Measurements from ENCODE around the gene EPHB4. TPM values are rescaled to one million over a fixed set of nuclear protein-coding genes. Genes with fewer than 3 reads are reported as not detected.

Gene EPHB4
- total RNA-seq, 2 donors from 2014 or later: 106 to 117 TPM

DNA sequence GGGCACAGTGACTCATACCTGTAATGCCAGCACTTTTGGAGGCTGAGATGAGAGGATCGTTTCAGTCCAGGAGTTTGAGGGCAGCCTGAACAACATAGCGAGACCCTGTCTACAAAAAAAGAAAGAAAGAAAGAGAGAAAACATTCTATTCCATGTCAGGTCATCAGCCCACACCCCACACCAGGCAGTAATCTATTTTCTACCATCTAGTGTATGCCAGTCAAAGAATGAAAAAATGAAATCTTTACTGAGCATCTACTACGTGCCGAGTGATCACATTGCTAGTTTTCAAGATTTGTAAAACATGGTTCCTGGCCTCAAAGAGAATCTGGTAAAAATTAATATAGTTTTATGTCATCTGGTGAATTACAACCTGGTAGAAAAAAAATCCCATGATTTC lies 3.1 kb upstream of the EPHB4 start:
- no peak overlapping the region for H3K27ac Mint-ChIP-seq
- H3K27ac ChIP-seq (ENCODE audit: low read depth, low read length): no peak overlapping the region
- no peaks in the 10 kb centered on the region for H3K36me3 ChIP-seq (ENCODE audit: control insufficient read depth, insufficient read depth, low read length)
- no peak overlapping the region for H3K4me3 ChIP-seq (ENCODE audit: low read length)
- TF ChIP-seq, protein P1, sequence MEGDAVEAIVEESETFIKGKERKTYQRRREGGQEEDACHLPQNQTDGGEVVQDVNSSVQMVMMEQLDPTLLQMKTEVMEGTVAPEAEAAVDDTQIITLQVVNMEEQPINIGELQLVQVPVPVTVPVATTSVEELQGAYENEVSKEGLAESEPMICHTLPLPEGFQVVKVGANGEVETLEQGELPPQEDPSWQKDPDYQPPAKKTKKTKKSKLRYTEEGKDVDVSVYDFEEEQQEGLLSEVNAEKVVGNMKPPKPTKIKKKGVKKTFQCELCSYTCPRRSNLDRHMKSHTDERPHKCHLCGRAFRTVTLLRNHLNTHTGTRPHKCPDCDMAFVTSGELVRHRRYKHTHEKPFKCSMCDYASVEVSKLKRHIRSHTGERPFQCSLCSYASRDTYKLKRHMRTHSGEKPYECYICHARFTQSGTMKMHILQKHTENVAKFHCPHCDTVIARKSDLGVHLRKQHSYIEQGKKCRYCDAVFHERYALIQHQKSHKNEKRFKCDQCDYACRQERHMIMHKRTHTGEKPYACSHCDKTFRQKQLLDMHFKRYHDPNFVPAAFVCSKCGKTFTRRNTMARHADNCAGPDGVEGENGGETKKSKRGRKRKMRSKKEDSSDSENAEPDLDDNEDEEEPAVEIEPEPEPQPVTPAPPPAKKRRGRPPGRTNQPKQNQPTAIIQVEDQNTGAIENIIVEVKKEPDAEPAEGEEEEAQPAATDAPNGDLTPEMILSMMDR (conservative IDR thresholded peaks at IDR 0.05): no peak
- H3K4me1 ChIP-seq (ENCODE audit: control insufficient read depth, insufficient read depth, low read length): no peaks in the 10 kb centered on the region
- no peak overlapping the region for H3K9ac ChIP-seq (ENCODE audit: extremely low read depth, low read length, poor library complexity, severe bottlenecking)
- no peak overlapping the region for H3K4me3 Mint-ChIP-seq
- no peak for DNase-seq
- peaks cover 6% of the 10 kb centered on the region for H3K36me3 Mint-ChIP-seq (ENCODE audit: low read depth)
- peaks cover 13% of the 10 kb centered on the region for H3K4me1 Mint-ChIP-seq
- no peaks in the 10 kb centered on the region for H3K9me3 ChIP-seq (ENCODE audit: control insufficient read depth, low read length)
- peaks cover 7% of the 10 kb centered on the region for H3K9me3 Mint-ChIP-seq
- no peaks in the 10 kb centered on the region for H3K27me3 ChIP-seq (ENCODE audit: control insufficient read depth, insufficient read depth, low read length, poor library complexity, severe bottlenecking)
- H3K27me3 Mint-ChIP-seq (ENCODE audit: insufficient read depth): no peaks in the 10 kb centered on the region
- WGBS, 2 experiments (ENCODE audit: insufficient coverage in 1 of 2, insufficient read length in 1 of 2): 93 to 94% methylated on average over 2 to 4 of the region's 4 CpGs

DNA sequence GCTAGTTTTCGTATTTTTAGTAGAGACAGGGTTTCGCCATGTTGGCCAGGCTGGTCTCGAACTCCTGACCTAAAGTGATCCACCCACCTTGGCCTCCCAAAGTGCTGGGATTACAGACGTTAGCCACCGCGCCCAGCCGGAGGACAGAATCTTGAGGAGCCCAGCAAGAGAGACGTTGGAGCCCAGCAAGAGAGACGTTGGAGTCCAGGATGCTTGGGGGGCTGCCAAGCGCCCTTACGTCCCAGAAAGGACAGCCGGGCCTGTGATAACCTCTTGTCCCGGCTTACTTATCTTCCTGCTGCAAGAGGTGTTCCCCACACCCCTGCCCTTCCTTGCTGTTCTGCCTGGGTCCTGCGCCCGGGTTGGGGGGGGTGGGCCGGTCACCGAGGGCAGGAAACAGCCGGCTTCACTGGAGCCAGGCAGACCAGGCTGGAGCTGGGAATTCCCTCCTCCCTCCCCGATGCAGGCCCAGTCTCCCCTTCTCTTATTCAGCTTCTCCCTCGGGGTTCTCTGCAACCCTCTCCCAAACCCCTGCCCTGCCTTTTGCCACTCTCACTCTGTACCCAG lies 1.9 kb upstream of the EPHB4 start:
- 79 to 87% methylated on average over 13 to 20 of the region's 20 CpGs for WGBS, 2 experiments (ENCODE audit: insufficient coverage in 1 of 2, insufficient read length in 1 of 2)
- H3K4me1 Mint-ChIP-seq: peaks cover 19% of the 10 kb centered on the region
- Histone ChIP-seq H3K9ac (ENCODE audit: extremely low read depth, low read length, poor library complexity, severe bottlenecking) (no peak overlapping the region), H3K27me3 (ENCODE audit: control insufficient read depth, insufficient read depth, low read length, poor library complexity, severe bottlenecking) (no peaks in the 10 kb centered on the region), H3K27ac (ENCODE audit: low read depth, low read length) (no peak overlapping the region), H3K4me1 (ENCODE audit: control insufficient read depth, insufficient read depth, low read length) (no peaks in the 10 kb centered on the region), H3K9me3 (ENCODE audit: control insufficient read depth, low read length) (no peaks in the 10 kb centered on the region), H3K36me3 (ENCODE audit: control insufficient read depth, insufficient read depth, low read length) (peaks cover 2% of the 10 kb centered on the region), H3K4me3 (ENCODE audit: low read length) (no peak overlapping the region)
- DNase-seq: peak; percentile 62
- TF ChIP-seq, protein P1 (conservative IDR thresholded peaks at IDR 0.05): no peak
- H3K27ac Mint-ChIP-seq: no peak overlapping the region
- H3K4me3 Mint-ChIP-seq: peak overlapping the region; percentile 93
- H3K36me3 Mint-ChIP-seq (ENCODE audit: low read depth): peaks cover 6% of the 10 kb centered on the region
- peaks cover 4% of the 10 kb centered on the region for H3K9me3 Mint-ChIP-seq
- H3K27me3 Mint-ChIP-seq (ENCODE audit: insufficient read depth): no peaks in the 10 kb centered on the region

DNA sequence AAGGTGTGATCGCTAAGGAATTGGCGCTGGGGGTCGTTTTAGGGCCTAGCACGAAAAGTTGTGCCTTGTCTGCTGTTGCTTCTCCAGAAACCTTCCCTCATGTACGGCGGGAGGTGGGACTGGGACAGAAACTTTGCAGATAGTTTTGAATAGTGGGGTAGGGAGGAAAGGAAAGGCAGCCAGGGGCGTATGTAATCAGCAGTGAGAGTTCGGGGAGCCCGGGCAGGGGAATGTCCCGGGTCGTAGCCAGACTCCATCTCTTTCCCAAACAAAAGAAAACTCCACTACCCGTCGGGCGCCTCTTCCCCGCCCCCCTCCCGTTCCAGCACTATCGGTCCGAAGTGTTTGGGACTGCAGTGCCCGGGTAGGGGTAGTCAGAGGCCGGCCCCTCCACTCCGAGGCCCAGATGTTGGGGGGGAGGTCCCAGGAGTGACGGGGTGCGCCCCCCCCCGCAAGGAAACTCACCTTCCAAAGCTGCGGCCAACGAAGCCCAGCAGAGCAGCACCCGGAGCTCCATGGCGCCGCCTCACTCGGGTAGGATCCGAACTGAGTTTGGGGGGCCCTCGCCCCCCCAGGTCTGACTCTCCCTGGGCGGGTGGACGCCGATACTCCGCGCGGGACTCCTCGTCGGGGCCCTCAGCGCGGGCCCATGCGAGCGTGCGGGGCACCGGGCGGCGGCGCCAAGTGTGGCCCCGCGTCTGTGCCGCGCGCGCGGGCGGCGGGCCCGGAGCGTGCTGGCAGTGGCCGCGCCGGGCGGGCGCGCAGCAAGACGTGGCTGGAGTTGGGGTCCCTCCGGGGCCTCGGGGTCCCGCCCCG lies 601 bp downstream of the EPHB4 start:
- Mint-ChIP-seq H3K9me3 (no peaks in the 10 kb centered on the region), H3K36me3 (ENCODE audit: low read depth) (peaks cover 23% of the 10 kb centered on the region), H3K4me1 (peaks cover 19% of the 10 kb centered on the region), H3K4me3 (peak overlapping the region; percentile 93), H3K27ac (peak overlapping the region; percentile 92), H3K27me3 (ENCODE audit: insufficient read depth) (no peaks in the 10 kb centered on the region)
- Histone ChIP-seq H3K4me1 (ENCODE audit: control insufficient read depth, insufficient read depth, low read length) (no peaks in the 10 kb centered on the region), H3K9me3 (ENCODE audit: control insufficient read depth, low read length) (no peaks in the 10 kb centered on the region), H3K27ac (ENCODE audit: low read depth, low read length) (peak overlapping the region; percentile 44), H3K4me3 (ENCODE audit: low read length) (peak overlapping the region; percentile 99), H3K36me3 (ENCODE audit: control insufficient read depth, insufficient read depth, low read length) (peaks cover 25% of the 10 kb centered on the region), H3K9ac (ENCODE audit: extremely low read depth, low read length, poor library complexity, severe bottlenecking) (peak overlapping the region; percentile 78), H3K27me3 (ENCODE audit: control insufficient read depth, insufficient read depth, low read length, poor library complexity, severe bottlenecking) (no peaks in the 10 kb centered on the region)
- peak; percentile 73 for DNase-seq
- 0% methylated on average over 12 to 71 of the region's 71 CpGs for WGBS, 2 experiments (ENCODE audit: insufficient coverage in 1 of 2, insufficient read length in 1 of 2)
- TF ChIP-seq, protein P1 (conservative IDR thresholded peaks at IDR 0.05): no peak
